Spleen (tissue), 7 donors: ENCODE data around the gene NOD1.

Source experiments
- POLR2A ChIP-seq, 3 donors: fragments of 450-650 bp; IDR thresholded peaks; one replicate each; pipeline ENCODE4 v1.5.1; 2017; ENCODE audit warnings: antibody characterized with exemption in 3 of 3, mild to moderate bottlenecking in 1 of 3
- POLR2AphosphoS5 ChIP-seq, 3 donors: sonication (generic); formaldehyde crosslinking; IDR thresholded peaks; one replicate each; pipeline ENCODE4 v1.5.1; 2017; ENCODE audit warnings: antibody characterized with exemption in 3 of 3
- TF ChIP-seq, protein P1 (sequence below), 11 experiments: fragments of 200-600 bp in 7 of 11; fragments of 450-650 bp in 4 of 11; sonication (generic) in 4 of 11; IDR thresholded peaks in 8 of 11; conservative IDR thresholded peaks in 3 of 11; 1 replicate in 7 of 11; 2 replicates in 4 of 11; pipeline versions ENCODE4 v1.4.0 to v1.8.0; 2016 to 2021; ENCODE audit warnings: antibody characterized with exemption in 11 of 11, inconsistent platforms in 4 of 11, mild to moderate bottlenecking in 1 of 11
- donor health status: DM: no; HTN: no; CAD: no; lungs with moderate emphysema.
- donor health status: DM: no; HTN: no; CAD: no.
- donor health status: DM: no; HTN: no; CAD: no.

DNA sequence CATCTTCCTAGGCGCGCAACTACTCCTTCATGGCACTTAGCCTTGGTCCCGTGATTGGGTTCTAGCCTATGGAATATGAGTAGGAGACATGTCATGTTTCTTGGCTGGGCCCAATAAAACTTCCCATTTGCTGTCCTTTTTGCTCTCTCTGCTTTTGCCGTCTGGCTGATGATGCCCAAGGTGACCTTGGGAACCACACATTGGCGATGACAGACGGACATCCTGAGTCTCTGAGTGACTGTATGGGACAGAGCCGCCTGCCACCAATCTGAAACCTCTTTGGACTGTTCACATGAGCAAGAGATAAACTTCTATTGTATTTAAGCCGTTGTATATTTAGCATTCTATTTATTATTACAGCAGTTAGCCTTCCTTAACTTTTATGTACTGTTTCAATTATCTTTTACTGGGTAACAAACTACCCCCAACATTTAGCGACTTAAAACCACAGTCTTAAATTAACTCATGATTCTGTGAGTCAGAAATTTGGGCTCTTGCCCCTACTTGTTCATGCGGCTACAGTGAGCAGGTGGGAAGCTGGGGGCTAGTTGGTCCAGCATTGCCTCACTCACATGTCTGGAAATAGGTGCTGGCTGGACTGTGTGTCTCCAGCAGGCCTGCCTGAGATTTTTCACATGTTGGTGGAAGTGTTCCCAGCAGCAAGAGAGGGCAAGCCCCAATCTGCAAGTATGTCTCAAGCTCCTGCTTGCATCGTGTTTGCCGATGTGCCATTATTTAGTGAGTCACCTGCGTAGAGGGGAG, 71.7 kb downstream of the NOD1 start:
- TF ChIP-seq, protein P1, sequence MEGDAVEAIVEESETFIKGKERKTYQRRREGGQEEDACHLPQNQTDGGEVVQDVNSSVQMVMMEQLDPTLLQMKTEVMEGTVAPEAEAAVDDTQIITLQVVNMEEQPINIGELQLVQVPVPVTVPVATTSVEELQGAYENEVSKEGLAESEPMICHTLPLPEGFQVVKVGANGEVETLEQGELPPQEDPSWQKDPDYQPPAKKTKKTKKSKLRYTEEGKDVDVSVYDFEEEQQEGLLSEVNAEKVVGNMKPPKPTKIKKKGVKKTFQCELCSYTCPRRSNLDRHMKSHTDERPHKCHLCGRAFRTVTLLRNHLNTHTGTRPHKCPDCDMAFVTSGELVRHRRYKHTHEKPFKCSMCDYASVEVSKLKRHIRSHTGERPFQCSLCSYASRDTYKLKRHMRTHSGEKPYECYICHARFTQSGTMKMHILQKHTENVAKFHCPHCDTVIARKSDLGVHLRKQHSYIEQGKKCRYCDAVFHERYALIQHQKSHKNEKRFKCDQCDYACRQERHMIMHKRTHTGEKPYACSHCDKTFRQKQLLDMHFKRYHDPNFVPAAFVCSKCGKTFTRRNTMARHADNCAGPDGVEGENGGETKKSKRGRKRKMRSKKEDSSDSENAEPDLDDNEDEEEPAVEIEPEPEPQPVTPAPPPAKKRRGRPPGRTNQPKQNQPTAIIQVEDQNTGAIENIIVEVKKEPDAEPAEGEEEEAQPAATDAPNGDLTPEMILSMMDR (IDR thresholded peaks at IDR 0.05 in 8 of 11, conservative IDR thresholded peaks at IDR 0.05 in 3 of 11): no peak
- TF ChIP-seq POLR2AphosphoS5 (IDR thresholded peaks at IDR 0.05) (no peak), POLR2A (IDR thresholded peaks at IDR 0.05) (no peak)
